Endothelial cell of umbilical vein (primary cell): Measurements from ENCODE around the gene CIAPIN1. TPM values are rescaled to one million over a fixed set of nuclear protein-coding genes. Genes with fewer than 3 reads are reported as not detected.

Experiments used
- BruUV-seq: library from RNA; stranded (reverse); fragments of 400-500 nt; replicated peaks from 2 replicates; lab custom pipeline; 2021; lab: Mats Ljungman, UMichigan
- CTCF ChIA-PET: fragments of 300-600, 350-600 bp; sonication (Branson Sonifier 250); formaldehyde crosslinking; loops from one replicate; lab custom pipeline; 2021; ENCODE audit warnings: antibody characterized with exemption, inconsistent platforms; lab: Charles Lee
- POLR2A ChIA-PET: fragments of 300-600, 350-600 bp; sonication (Branson Sonifier 250); formaldehyde crosslinking; loops from one replicate; lab custom pipeline; 2021; ENCODE audit warnings: antibody characterized with exemption, inconsistent platforms; lab: Charles Lee
- DNase-seq: peaks from one replicate; pipeline ENCODE4 v3.0.0-alpha.2; 2011; ENCODE audit warnings: low read depth, low spot score
- FAIRE-seq: peaks from 2 replicates; lab custom pipeline; 2011; peaks lifted over from hg19 to GRCh38; lab: Jason Lieb, UNC
- H2AFZ ChIP-seq: 2 replicates; pipeline ENCODE4 v1.6.0; 2012; ENCODE audit warnings: low read depth, low read length, control low read depth, inconsistent platforms
- H3K27ac ChIP-seq: 2 replicates; pipeline ENCODE4 v1.5.1; 2011; ENCODE audit warnings: low read depth, mild to moderate bottlenecking, control low read depth, low read length, moderate library complexity; ENCODE audit not compliant: insufficient read depth
- H3K27me3 ChIP-seq, 2 experiments: 2 replicates each; pipeline versions ENCODE4 v1.6.0 to v1.6.1; 2011; ENCODE audit warnings: low read length in 2 of 2, mixed read lengths in 1 of 2; ENCODE audit not compliant: control insufficient read depth in 2 of 2, insufficient read depth in 2 of 2
- H3K36me3 ChIP-seq, 2 experiments: 2 replicates in 1 of 2; 3 replicates in 1 of 2; pipeline ENCODE4 v1.5.1; 2011; ENCODE audit warnings: low read length in 2 of 2, mild to moderate bottlenecking in 1 of 2, moderate library complexity in 1 of 2; ENCODE audit not compliant: control insufficient read depth in 2 of 2, insufficient read depth in 2 of 2; ENCODE audit errors: extremely low read depth in 1 of 2
- H3K4me1 ChIP-seq: 3 replicates; pipeline ENCODE4 v1.5.1; 2011; ENCODE audit warnings: mild to moderate bottlenecking, low read length; ENCODE audit not compliant: control insufficient read depth, insufficient read depth; ENCODE audit errors: extremely low read depth
- H3K4me2 ChIP-seq: 2 replicates; pipeline ENCODE4 v1.6.1; 2011; ENCODE audit warnings: low read length, control low read depth, mixed read lengths; ENCODE audit not compliant: insufficient read depth
- H3K4me3 ChIP-seq, 3 experiments: fragments of 200-600 bp in 1 of 3; sonication (generic), shearing (Covaris generic) in 1 of 3; replicated peaks in 1 of 3; 2 replicates each; pipeline ENCODE4 v1.5.1; 2011 to 2016; ENCODE audit warnings: control low read depth in 3 of 3, low read length in 3 of 3, mild to moderate bottlenecking in 2 of 3, inconsistent platforms in 1 of 3, low read depth in 1 of 3, moderate library complexity in 1 of 3; ENCODE audit not compliant: insufficient read depth in 1 of 3
- H3K79me2 ChIP-seq: 2 replicates; pipeline ENCODE4 v1.6.0; 2012; ENCODE audit warnings: low read length, inconsistent platforms; ENCODE audit not compliant: control insufficient read depth, insufficient read depth
- H3K9ac ChIP-seq: replicated peaks from 2 replicates; pipeline ENCODE3; 2011; ENCODE audit warnings: low read length, control low read depth; ENCODE audit not compliant: insufficient read depth; ENCODE audit errors: extremely low read depth
- H3K9me1 ChIP-seq: replicated peaks from 3 replicates; pipeline ENCODE4 v1.6.0; 2011; ENCODE audit warnings: mild to moderate bottlenecking, low read length; ENCODE audit not compliant: control insufficient read depth, insufficient read depth; ENCODE audit errors: extremely low read depth
- H3K9me3 ChIP-seq: replicated peaks from 2 replicates; pipeline ENCODE4 v1.5.1; 2012; ENCODE audit warnings: low read length, inconsistent platforms; ENCODE audit not compliant: control insufficient read depth, insufficient read depth
- H4K20me1 ChIP-seq: replicated peaks from 2 replicates; pipeline ENCODE3; 2011; ENCODE audit warnings: mild to moderate bottlenecking, low read length; ENCODE audit not compliant: control insufficient read depth, insufficient read depth; ENCODE audit errors: extremely low read depth
- FOS ChIP-seq: IDR thresholded peaks from 2 replicates; pipeline ENCODE4 v1.6.1; 2011; ENCODE audit warnings: mild to moderate bottlenecking, low read length, moderate library complexity, borderline replicate concordance; ENCODE audit not compliant: insufficient read depth
- GATA2 ChIP-seq: IDR thresholded peaks from 2 replicates; pipeline ENCODE4 v1.7.0; 2011; ENCODE audit warnings: low read depth, mild to moderate bottlenecking, moderate library complexity, mixed read lengths, low read length; ENCODE audit not compliant: insufficient read length, insufficient read depth
- JUN ChIP-seq: IDR thresholded peaks from 2 replicates; pipeline ENCODE4 v1.6.1; 2011; ENCODE audit warnings: borderline replicate concordance, low read depth; ENCODE audit not compliant: insufficient read length, insufficient read depth
- MYC ChIP-seq: IDR thresholded peaks from one replicate; pipeline ENCODE4 v1.6.1; 2011; ENCODE audit warnings: mild to moderate bottlenecking, low read depth, low read length
- POLR2A ChIP-seq: IDR thresholded peaks from 2 replicates; pipeline ENCODE4 v1.6.1; 2012; ENCODE audit warnings: low read depth, mild to moderate bottlenecking, control low read depth, low read length
- dilution Hi-C: fragments of 300-500 bp; cut with MboI; formaldehyde crosslinking; loops from one replicate; pipeline ENCODE4 v1.15.0; 2019; ENCODE audit warnings: low sequenced_read_pairs; ENCODE audit not compliant: extremely low pct_ligation_motif_present
- intact Hi-C: fragments of 100-400 bp; cut with micrococcal nuclease; formaldehyde crosslinking; loops from one replicate; pipeline ENCODE4 v1.10.0; 2022
- polyA plus RNA-seq, 4 experiments: library from polyadenylated mRNA; depleted of rRNA in 3 of 4; stranded (reverse) in 3 of 4; unstranded in 1 of 4; fragments of >200 nt; gene quantifications; 2 replicates each; pipeline versions ENCODE4 v1.2.1 to v1.2.3, GENCODE V29; 2011 to 2012; ENCODE audit warnings: missing spikeins in 1 of 4
- total RNA-seq: library from RNA; stranded (reverse); gene quantifications from 2 replicates; pipeline ENCODE4 v1.2.3, GENCODE V29; 2021
- TF ChIP-seq, protein P1 (sequence below): IDR thresholded peaks from 2 replicates; pipeline ENCODE4 v1.6.1; 2011; ENCODE audit not compliant: insufficient read depth, insufficient read length
- TF ChIP-seq, protein P2 (sequence below), 2 donors: IDR thresholded peaks; 1 replicate in 1 of 2; 2 replicates in 1 of 2; pipeline ENCODE4 v1.5.1; 2011; ENCODE audit warnings: low read length in 2 of 2, mild to moderate bottlenecking in 2 of 2, moderate library complexity in 2 of 2, control low read depth in 1 of 2, inconsistent platforms in 1 of 2, low read depth in 1 of 2; ENCODE audit not compliant: insufficient read depth in 1 of 2; ENCODE audit errors: extremely low read depth in 1 of 2

Gene CIAPIN1
- total and polyA plus RNA-seq, 2 donors (not counting 3 experiments of a cell fraction or from before 2014, with no cell fraction given) = 74.6 to 77.9 TPM

DNA sequence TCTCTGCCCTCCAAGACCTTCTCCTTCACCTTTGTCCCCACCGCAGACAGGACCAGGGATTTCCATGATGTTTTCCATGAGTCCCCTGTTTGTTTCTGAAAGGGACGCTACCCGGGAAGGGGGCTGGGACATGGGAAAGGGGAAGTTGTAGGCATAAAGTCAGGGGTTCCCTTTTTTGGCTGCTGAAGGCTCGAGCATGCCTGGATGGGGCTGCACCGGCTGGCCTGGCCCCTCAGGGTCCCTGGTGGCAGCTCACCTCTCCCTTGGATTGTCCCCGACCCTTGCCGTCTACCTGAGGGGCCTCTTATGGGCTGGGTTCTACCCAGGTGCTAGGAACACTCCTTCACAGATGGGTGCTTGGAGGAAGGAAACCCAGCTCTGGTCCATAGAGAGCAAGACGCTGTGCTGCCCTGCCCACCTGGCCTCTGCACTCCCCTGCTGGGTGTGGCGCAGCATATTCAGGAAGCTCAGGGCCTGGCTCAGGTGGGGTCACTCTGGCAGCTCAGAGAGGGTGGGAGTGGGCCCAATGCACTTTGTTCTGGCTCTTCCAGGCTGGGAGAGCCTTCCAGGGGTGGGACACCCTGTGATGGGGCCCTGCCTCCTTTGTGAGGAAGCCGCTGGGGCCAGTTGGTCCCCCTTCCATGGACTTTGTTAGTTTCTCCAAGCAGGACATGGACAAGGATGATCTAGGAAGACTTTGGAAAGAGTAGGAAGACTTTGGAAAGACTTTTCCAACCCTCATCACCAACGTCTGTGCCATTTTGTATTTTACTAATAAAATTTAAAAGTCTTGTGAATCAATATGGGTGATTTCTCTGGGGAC is 62.7 kb downstream of the CIAPIN1 start:
- POLR2A ChIA-PET = no interaction called here
- DNase-seq = no peak
- H3K9me3 ChIP-seq = no peaks in the 10 kb centered on the region
- H3K27ac ChIP-seq = no peak overlapping the region
- peaks cover 0 to 2% of the 10 kb centered on the region in 2 experiments for H3K27me3 ChIP-seq
- no TSS peak for BruUV-seq
- no peak overlapping the region for H3K4me2 ChIP-seq
- intact Hi-C loops (no loop called here), dilution Hi-C loops (no loop called here)
- peaks cover 19% of the 10 kb centered on the region for H3K4me1 ChIP-seq
- H3K9me1 ChIP-seq = no peaks in the 10 kb centered on the region
- H3K36me3 ChIP-seq = no peaks in the 10 kb centered on the region
- FAIRE-seq = no peak
- no peak for TF ChIP-seq POLR2A
- TF ChIP-seq, protein P1, sequence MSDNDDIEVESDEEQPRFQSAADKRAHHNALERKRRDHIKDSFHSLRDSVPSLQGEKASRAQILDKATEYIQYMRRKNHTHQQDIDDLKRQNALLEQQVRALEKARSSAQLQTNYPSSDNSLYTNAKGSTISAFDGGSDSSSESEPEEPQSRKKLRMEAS = no peak
- TF ChIP-seq JUN = no peak
- TF ChIP-seq GATA2 = no peak
- TF ChIP-seq MYC = no peak
- TF ChIP-seq, protein P2, sequence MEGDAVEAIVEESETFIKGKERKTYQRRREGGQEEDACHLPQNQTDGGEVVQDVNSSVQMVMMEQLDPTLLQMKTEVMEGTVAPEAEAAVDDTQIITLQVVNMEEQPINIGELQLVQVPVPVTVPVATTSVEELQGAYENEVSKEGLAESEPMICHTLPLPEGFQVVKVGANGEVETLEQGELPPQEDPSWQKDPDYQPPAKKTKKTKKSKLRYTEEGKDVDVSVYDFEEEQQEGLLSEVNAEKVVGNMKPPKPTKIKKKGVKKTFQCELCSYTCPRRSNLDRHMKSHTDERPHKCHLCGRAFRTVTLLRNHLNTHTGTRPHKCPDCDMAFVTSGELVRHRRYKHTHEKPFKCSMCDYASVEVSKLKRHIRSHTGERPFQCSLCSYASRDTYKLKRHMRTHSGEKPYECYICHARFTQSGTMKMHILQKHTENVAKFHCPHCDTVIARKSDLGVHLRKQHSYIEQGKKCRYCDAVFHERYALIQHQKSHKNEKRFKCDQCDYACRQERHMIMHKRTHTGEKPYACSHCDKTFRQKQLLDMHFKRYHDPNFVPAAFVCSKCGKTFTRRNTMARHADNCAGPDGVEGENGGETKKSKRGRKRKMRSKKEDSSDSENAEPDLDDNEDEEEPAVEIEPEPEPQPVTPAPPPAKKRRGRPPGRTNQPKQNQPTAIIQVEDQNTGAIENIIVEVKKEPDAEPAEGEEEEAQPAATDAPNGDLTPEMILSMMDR (IDR thresholded peaks at IDR 0.05; ENCODE audit: extremely low read depth in 1 of 2, insufficient read depth in 1 of 2, low read depth in 1 of 2, low read length in 2 of 2) = no peak
- TF ChIP-seq FOS = no peak
- no peak overlapping the region for H3K9ac ChIP-seq
- CTCF ChIA-PET = interaction anchor here (1.0 kb wide), 1 partner anchor 33 kb away, joined by 3 read pairs; no protein-coding TSS in a partner anchor
- H4K20me1 ChIP-seq = no peaks in the 10 kb centered on the region
- no peaks in the 10 kb centered on the region for H3K79me2 ChIP-seq
- no peak overlapping the region for H3K4me3 ChIP-seq
- no peak overlapping the region for H2AFZ ChIP-seq
